ENCODE data around the gene RFTN1. TPM values are rescaled to one million over a fixed set of nuclear protein-coding genes. Genes with fewer than 3 reads are reported as not detected.

RFTN1 gene
- total RNA-seq, 1 donor from 2014 or later = 84.1 TPM

DNA sequence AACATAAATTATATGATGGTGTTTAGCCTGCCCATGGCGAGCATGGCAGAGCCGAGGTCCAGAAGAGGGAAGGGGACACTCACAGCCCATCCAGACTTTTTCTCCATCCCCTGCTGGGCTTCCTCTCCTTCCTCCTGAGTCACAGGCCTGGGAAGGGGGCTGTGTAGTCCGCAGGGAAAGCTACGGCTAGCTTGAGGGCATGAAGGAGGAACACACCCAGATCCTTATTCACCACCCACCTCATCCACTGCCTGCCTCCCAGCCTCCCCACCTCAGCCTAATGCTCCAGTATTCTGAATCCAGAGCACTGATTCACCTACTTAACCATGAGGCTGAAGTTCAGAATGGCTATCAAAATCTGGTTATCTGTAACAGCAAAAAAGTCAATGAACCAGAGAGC is 150.7 kb downstream of the RFTN1 start:
- peak overlapping the region; percentile 15 for H3K27ac Mint-ChIP-seq (ENCODE audit: unreplicated experiment)
- H3K27me3 Mint-ChIP-seq (ENCODE audit: unreplicated experiment) = no peaks in the 10 kb centered on the region
- H3K9me3 Mint-ChIP-seq (ENCODE audit: unreplicated experiment) = no peaks in the 10 kb centered on the region
- peaks cover 49% of the 10 kb centered on the region for H3K36me3 Mint-ChIP-seq (ENCODE audit: unreplicated experiment)
- no peak overlapping the region for H3K4me3 Mint-ChIP-seq (ENCODE audit: unreplicated experiment)
- TF ChIP-seq, protein P1, sequence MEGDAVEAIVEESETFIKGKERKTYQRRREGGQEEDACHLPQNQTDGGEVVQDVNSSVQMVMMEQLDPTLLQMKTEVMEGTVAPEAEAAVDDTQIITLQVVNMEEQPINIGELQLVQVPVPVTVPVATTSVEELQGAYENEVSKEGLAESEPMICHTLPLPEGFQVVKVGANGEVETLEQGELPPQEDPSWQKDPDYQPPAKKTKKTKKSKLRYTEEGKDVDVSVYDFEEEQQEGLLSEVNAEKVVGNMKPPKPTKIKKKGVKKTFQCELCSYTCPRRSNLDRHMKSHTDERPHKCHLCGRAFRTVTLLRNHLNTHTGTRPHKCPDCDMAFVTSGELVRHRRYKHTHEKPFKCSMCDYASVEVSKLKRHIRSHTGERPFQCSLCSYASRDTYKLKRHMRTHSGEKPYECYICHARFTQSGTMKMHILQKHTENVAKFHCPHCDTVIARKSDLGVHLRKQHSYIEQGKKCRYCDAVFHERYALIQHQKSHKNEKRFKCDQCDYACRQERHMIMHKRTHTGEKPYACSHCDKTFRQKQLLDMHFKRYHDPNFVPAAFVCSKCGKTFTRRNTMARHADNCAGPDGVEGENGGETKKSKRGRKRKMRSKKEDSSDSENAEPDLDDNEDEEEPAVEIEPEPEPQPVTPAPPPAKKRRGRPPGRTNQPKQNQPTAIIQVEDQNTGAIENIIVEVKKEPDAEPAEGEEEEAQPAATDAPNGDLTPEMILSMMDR (IDR thresholded peaks at IDR 0.05) = no peak
- H3K4me1 Mint-ChIP-seq (ENCODE audit: unreplicated experiment) = peaks cover 30% of the 10 kb centered on the region
- no peak for DNase-seq (ENCODE audit: extremely low spot score, unreplicated experiment)

GRCh38 chr3:16361087-16361486 is 152.4 kb downstream of the RFTN1 start:
- Mint-ChIP-seq H3K27me3 (ENCODE audit: unreplicated experiment) (no peaks in the 10 kb centered on the region), H3K4me1 (ENCODE audit: unreplicated experiment) (peaks cover 30% of the 10 kb centered on the region), H3K4me3 (ENCODE audit: unreplicated experiment) (no peak overlapping the region), H3K27ac (ENCODE audit: unreplicated experiment) (no peak overlapping the region), H3K9me3 (ENCODE audit: unreplicated experiment) (no peaks in the 10 kb centered on the region), H3K36me3 (ENCODE audit: unreplicated experiment) (peaks cover 47% of the 10 kb centered on the region)
- TF ChIP-seq, protein P1 (IDR thresholded peaks at IDR 0.05) = no peak
- DNase-seq (ENCODE audit: extremely low spot score, unreplicated experiment) = no peak

DNA sequence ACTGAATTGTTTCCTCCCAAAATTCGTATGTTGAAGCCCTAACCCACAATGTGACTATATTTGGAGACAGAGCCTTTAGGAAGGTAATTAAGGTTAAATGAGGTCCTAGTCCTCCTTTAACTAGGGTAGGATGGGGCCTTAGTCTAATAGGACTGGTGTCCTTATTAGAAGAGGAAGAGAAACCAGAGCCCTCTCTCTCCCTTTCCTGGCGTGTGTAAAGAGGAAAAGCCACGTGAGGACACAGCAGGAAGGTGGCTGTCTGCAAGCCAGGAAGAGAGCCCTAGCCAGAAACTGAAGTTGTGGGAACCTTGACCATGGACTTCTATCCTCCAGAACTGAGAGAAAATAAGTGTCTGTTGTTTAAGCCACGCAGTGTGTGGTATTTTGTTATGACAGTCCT is 154.2 kb downstream of the RFTN1 start:
- TF ChIP-seq, protein P1 (IDR thresholded peaks at IDR 0.05) = no peak
- H3K9me3 Mint-ChIP-seq (ENCODE audit: unreplicated experiment) = no peaks in the 10 kb centered on the region
- H3K4me3 Mint-ChIP-seq (ENCODE audit: unreplicated experiment) = no peak overlapping the region
- H3K27me3 Mint-ChIP-seq (ENCODE audit: unreplicated experiment) = no peaks in the 10 kb centered on the region
- H3K4me1 Mint-ChIP-seq (ENCODE audit: unreplicated experiment) = peaks cover 28% of the 10 kb centered on the region
- peak overlapping the region; percentile 61 for H3K27ac Mint-ChIP-seq (ENCODE audit: unreplicated experiment)
- H3K36me3 Mint-ChIP-seq (ENCODE audit: unreplicated experiment) = peaks cover 42% of the 10 kb centered on the region
- DNase-seq (ENCODE audit: extremely low spot score, unreplicated experiment) = no peak

DNA sequence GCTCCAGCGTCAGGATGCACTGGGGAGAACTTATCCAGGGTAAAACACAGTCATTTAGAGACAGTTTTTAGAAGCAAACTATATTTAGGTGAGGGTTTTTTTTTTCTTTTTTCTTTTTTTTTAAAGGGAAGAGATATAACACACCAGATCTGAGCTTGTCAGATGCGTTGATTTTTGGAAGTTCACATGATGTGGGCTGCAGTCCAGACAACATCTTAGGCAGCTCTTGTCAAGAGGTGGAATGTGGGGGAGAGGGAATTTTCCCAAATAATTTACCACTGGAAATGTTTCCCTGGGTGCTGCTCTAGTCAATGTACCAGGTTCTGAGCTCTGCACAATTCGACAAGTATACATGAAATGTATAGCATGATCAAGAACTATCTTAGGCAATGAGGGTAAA is 155.2 kb downstream of the RFTN1 start:
- no peak overlapping the region for H3K4me3 Mint-ChIP-seq (ENCODE audit: unreplicated experiment)
- H3K4me1 Mint-ChIP-seq (ENCODE audit: unreplicated experiment) = peaks cover 24% of the 10 kb centered on the region
- no peaks in the 10 kb centered on the region for H3K27me3 Mint-ChIP-seq (ENCODE audit: unreplicated experiment)
- no peak for DNase-seq (ENCODE audit: extremely low spot score, unreplicated experiment)
- no peak overlapping the region for H3K27ac Mint-ChIP-seq (ENCODE audit: unreplicated experiment)
- TF ChIP-seq, protein P1 (IDR thresholded peaks at IDR 0.05) = no peak
- peaks cover 41% of the 10 kb centered on the region for H3K36me3 Mint-ChIP-seq (ENCODE audit: unreplicated experiment)
- no peaks in the 10 kb centered on the region for H3K9me3 Mint-ChIP-seq (ENCODE audit: unreplicated experiment)

DNA sequence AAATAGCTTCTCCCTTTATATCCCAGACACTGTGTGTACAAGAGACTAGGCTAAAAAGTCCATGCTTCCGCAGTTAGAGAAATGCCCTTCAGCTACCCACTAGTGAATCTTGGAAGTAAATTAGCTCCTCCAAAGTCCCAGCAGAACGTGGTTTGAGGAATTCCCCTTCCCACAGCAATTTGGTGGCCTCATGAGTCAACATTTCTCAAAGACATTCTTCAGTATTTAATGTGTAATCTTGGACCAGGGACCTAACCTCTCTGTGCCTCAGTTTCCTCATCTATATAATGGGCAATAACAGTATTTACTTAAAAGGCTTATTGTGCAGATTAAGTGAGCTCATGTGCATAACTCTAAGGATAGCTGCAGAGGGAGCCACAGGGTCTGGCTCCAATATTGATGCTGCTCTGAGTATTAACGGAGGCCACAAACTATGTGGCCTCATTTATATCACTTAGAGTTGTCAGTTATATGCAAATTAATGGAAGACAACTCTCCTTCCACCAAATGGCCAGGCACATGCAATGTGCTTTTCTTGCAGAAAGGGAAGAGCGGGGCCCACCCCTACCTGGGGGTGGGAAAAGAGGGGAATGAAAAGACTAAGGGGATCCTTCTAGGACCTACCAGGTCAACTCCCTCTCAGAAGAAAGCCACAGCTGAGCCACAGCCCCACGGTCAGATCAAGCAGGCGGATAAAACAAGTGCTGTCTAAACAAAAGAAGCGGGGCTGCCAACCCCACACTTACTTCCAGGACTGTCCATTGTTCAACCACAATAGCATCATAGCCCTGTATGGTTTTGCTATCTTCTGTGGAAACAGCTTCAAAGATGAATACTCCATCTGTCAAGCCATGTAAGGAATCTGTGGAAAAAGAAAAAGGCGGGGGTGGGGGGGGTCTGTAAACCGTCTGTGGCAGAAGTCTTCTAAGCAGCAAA is 156.0 kb downstream of the RFTN1 start:
- no peak for DNase-seq (ENCODE audit: extremely low spot score, unreplicated experiment)
- H3K9me3 Mint-ChIP-seq (ENCODE audit: unreplicated experiment) = no peaks in the 10 kb centered on the region
- peaks cover 18% of the 10 kb centered on the region for H3K4me1 Mint-ChIP-seq (ENCODE audit: unreplicated experiment)
- H3K4me3 Mint-ChIP-seq (ENCODE audit: unreplicated experiment) = no peak overlapping the region
- H3K36me3 Mint-ChIP-seq (ENCODE audit: unreplicated experiment) = peaks cover 42% of the 10 kb centered on the region
- H3K27ac Mint-ChIP-seq (ENCODE audit: unreplicated experiment) = no peak overlapping the region
- no peaks in the 10 kb centered on the region for H3K27me3 Mint-ChIP-seq (ENCODE audit: unreplicated experiment)
- TF ChIP-seq, protein P1 (IDR thresholded peaks at IDR 0.05) = no peak

Measured in osteocyte (in vitro differentiated cells).